ENCODE measurements around the gene GLIS2.

DNA sequence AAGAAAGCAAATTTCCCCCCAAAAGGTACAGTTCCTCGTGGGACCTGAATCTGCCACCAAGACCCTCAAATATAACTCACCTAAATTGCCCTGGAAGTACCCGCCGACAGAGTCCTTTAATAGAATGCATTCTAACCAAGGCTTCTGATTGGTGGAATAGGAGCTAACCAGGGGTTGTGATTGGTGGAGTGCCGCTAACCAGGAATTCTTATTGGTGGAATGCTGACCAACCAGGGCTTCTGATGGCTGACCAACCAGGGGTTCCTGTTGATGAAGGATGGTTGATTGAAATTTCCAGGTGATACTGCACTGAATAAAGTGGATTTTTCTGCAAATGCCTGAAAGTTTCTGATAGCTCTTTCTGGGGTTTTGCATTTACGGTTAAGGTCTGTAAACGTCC is 49.5 kb upstream of the GLIS2 start:
- TF ChIP-seq CTCF (IDR thresholded peaks at IDR 0.05) (no peak), POLR2AphosphoS5 (IDR thresholded peaks at IDR 0.05) (no peak), POLR2A (IDR thresholded peaks at IDR 0.05) (no peak)
